HepG2 (cell line): Measurements from ENCODE around the gene TMEM97. TPM values are rescaled to one million over a fixed set of nuclear protein-coding genes. Genes with fewer than 3 reads are reported as not detected.

Source experiments
- ERF ChIP-seq: IDR thresholded peaks from 2 replicates; pipeline ENCODE4 v1.6.1; 2018; ENCODE audit warnings: missing biosample characterization, missing genetic modification reagents
- GATAD2A ChIP-seq: IDR thresholded peaks from 2 replicates; pipeline ENCODE4 v1.6.1; 2016
- JUNB ChIP-seq: sonication (generic); formaldehyde crosslinking; IDR thresholded peaks from 2 replicates; pipeline ENCODE4 v1.8.0; 2022; ENCODE audit warnings: missing genetic modification reagents, mild to moderate bottlenecking, borderline replicate concordance
- SOX13 ChIP-seq, 3 experiments: fragments of 450-650 bp in 1 of 3; sonication (generic) in 1 of 3; formaldehyde crosslinking in 1 of 3; IDR thresholded peaks in 2 of 3; conservative IDR thresholded peaks in 1 of 3; 2 replicates each; pipeline versions ENCODE4 v1.5.0 to v1.6.1; 2016 to 2020; ENCODE audit warnings: antibody characterized with exemption in 1 of 3, mild to moderate bottlenecking in 1 of 3, missing compliant biosample characterization in 1 of 3, missing genetic modification reagents in 1 of 3, moderate library complexity in 1 of 3
- SRF ChIP-seq: IDR thresholded peaks from 2 replicates; pipeline ENCODE4 v1.6.1; 2011; ENCODE audit warnings: mild to moderate bottlenecking, low read depth, low read length, moderate library complexity
- TARDBP ChIP-seq: sonication (generic); formaldehyde crosslinking; IDR thresholded peaks from 2 replicates; pipeline ENCODE4 v1.8.0; 2022; ENCODE audit warnings: mild to moderate bottlenecking, missing genetic modification reagents
- ZNF343 ChIP-seq: sonication (generic); formaldehyde crosslinking; IDR thresholded peaks from 2 replicates; pipeline ENCODE4 v1.4.0; 2020; ENCODE audit warnings: mild to moderate bottlenecking, missing genetic modification reagents
- ZNF556 ChIP-seq: sonication (generic); formaldehyde crosslinking; IDR thresholded peaks from 2 replicates; pipeline ENCODE4 v1.4.0; 2020; ENCODE audit warnings: mild to moderate bottlenecking, missing genetic modification reagents, borderline replicate concordance
- ZNF670 ChIP-seq: sonication (generic); formaldehyde crosslinking; IDR thresholded peaks from 2 replicates; pipeline ENCODE4 v1.8.0; 2022; ENCODE audit warnings: mild to moderate bottlenecking, missing genetic modification reagents, borderline replicate concordance
- ZSCAN12 ChIP-seq: sonication (generic); formaldehyde crosslinking; IDR thresholded peaks from 2 replicates; pipeline ENCODE4 v1.9.0; 2021; ENCODE audit warnings: mild to moderate bottlenecking, missing genetic modification reagents
- polyA plus RNA-seq, 8 experiments: library from polyadenylated mRNA; depleted of rRNA in 3 of 8; stranded (reverse) in 7 of 8; unstranded in 1 of 8; fragments of >200 nt; fragmentation: Illumina TruSeq in 4 of 8; extraction: Trizol in 4 of 8; gene quantifications; 2 replicates each; pipeline versions ENCODE4 v1.2.1 to v1.2.3, GENCODE V29; 2011 to 2016; ENCODE audit warnings: low read depth in 4 of 8, missing spikeins in 1 of 8, mixed read lengths in 1 of 8; ENCODE audit not compliant: insufficient read depth in 1 of 8
- total RNA-seq, 5 experiments: library from RNA; depleted of rRNA; stranded (reverse); fragments of >200 nt; fragmentation: Illumina TruSeq; extraction: Trizol; gene quantifications; 2 replicates each; pipeline ENCODE4 v1.2.3, GENCODE V29; 2016; ENCODE audit warnings: low read depth in 1 of 5
- TF ChIP-seq, protein P1 (sequence below): sonication (generic); formaldehyde crosslinking; IDR thresholded peaks from 2 replicates; pipeline ENCODE4 v1.4.0; 2020; ENCODE audit warnings: mild to moderate bottlenecking, missing genetic modification reagents
- TF ChIP-seq, protein P2 (sequence below): sonication (generic); formaldehyde crosslinking; IDR thresholded peaks from 2 replicates; pipeline ENCODE4 v1.5.1; 2020; ENCODE audit warnings: missing genetic modification reagents, mild to moderate bottlenecking, borderline replicate concordance
- TF ChIP-seq, protein P3 (sequence below), 2 experiments: sonication (generic) in 1 of 2; formaldehyde crosslinking in 1 of 2; IDR thresholded peaks; 2 replicates each; pipeline versions ENCODE4 v1.6.1 to v1.9.0; 2014 to 2022; ENCODE audit warnings: antibody characterized with exemption in 1 of 2, borderline replicate concordance in 1 of 2, inconsistent platforms in 1 of 2, low read depth in 1 of 2, missing genetic modification reagents in 1 of 2
- TF ChIP-seq, protein P4 (sequence below): sonication (generic); formaldehyde crosslinking; IDR thresholded peaks from 2 replicates; pipeline ENCODE4 v1.4.0; 2020; ENCODE audit warnings: missing genetic modification reagents

Gene TMEM97
- total and polyA plus RNA-seq, 2 of the 13 experiments (the other 11 are each of a cell fraction or from before 2014, with no cell fraction given), result 69.6 to 137 TPM

DNA sequence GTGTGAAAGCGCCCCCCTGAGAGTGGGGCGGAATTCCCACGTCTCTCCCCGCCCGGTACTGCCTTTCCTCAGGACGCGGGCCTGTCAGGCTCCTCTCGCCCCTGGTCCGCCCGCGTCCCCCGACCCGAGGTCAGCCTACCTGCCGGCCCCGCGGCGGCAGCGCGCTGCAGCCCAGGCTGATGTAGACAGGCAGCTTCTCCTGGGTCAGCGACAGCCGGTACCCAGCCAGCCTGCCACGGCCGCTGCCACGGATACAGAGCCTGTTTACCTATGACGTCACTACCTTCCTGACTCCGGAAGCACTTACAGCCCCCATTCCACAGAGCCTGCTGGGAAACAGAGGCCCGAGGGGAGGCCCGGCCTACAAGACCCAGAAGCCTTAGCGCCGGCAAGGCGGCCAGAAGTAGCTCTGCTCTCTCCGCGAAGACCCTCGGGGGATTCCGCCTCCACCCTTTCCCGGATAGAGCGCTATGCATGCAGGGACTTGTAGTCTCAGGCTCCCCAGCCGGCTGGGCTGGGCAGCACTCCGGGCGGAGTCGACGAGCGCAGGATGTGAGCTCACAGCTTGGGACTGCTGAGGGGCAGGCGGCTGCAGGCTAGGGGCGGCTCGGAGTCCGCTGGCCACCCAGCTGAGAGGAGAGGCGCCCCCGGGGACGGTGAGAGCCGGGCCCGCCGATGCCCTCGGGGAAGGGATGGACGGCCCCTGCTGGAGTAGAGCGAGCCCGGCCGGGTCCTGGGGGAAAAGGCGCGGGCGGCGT, 16.4 kb downstream of the TMEM97 start, which contains the start of the genes IFT20 and TNFAIP1 (continued):
- TF ChIP-seq ERF (CRISPR knock-in tag), result peak; percentile 78
- no peak for TF ChIP-seq SRF
- 0 out of 2 replicates have a peak, but pooled peaks have one; percentile 63 for TF ChIP-seq ZNF670 (CRISPR knock-in tag)
- TF ChIP-seq, protein P1, sequence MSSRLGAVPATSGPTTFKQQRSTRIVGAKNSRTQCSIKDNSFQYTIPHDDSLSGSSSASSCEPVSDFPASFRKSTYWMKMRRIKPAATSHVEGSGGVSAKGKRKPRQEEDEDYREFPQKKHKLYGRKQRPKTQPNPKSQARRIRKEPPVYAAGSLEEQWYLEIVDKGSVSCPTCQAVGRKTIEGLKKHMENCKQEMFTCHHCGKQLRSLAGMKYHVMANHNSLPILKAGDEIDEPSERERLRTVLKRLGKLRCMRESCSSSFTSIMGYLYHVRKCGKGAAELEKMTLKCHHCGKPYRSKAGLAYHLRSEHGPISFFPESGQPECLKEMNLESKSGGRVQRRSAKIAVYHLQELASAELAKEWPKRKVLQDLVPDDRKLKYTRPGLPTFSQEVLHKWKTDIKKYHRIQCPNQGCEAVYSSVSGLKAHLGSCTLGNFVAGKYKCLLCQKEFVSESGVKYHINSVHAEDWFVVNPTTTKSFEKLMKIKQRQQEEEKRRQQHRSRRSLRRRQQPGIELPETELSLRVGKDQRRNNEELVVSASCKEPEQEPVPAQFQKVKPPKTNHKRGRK (CRISPR knock-in tag), result no peak
- TF ChIP-seq, protein P2, sequence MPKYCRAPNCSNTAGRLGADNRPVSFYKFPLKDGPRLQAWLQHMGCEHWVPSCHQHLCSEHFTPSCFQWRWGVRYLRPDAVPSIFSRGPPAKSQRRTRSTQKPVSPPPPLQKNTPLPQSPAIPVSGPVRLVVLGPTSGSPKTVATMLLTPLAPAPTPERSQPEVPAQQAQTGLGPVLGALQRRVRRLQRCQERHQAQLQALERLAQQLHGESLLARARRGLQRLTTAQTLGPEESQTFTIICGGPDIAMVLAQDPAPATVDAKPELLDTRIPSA (CRISPR knock-in tag), result peak; percentile 53; the same call in 1 of the 2 replicates
- TF ChIP-seq, protein P3, sequence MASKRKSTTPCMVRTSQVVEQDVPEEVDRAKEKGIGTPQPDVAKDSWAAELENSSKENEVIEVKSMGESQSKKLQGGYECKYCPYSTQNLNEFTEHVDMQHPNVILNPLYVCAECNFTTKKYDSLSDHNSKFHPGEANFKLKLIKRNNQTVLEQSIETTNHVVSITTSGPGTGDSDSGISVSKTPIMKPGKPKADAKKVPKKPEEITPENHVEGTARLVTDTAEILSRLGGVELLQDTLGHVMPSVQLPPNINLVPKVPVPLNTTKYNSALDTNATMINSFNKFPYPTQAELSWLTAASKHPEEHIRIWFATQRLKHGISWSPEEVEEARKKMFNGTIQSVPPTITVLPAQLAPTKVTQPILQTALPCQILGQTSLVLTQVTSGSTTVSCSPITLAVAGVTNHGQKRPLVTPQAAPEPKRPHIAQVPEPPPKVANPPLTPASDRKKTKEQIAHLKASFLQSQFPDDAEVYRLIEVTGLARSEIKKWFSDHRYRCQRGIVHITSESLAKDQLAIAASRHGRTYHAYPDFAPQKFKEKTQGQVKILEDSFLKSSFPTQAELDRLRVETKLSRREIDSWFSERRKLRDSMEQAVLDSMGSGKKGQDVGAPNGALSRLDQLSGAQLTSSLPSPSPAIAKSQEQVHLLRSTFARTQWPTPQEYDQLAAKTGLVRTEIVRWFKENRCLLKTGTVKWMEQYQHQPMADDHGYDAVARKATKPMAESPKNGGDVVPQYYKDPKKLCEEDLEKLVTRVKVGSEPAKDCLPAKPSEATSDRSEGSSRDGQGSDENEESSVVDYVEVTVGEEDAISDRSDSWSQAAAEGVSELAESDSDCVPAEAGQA (IDR thresholded peaks at IDR 0.05; ENCODE audit: low read depth), result peak; percentile 86
- TF ChIP-seq, protein P3 (CRISPR knock-in tag; IDR thresholded peaks at IDR 0.05; ENCODE audit: borderline replicate concordance), result no peak
- peak; percentile 81 for TF ChIP-seq TARDBP (CRISPR knock-in tag)
- 0 out of 2 replicates have a peak, but pooled peaks have one; percentile 46 for TF ChIP-seq GATAD2A (CRISPR knock-in tag)
- no peak for TF ChIP-seq ZSCAN12 (CRISPR knock-in tag)
- TF ChIP-seq, protein P4, sequence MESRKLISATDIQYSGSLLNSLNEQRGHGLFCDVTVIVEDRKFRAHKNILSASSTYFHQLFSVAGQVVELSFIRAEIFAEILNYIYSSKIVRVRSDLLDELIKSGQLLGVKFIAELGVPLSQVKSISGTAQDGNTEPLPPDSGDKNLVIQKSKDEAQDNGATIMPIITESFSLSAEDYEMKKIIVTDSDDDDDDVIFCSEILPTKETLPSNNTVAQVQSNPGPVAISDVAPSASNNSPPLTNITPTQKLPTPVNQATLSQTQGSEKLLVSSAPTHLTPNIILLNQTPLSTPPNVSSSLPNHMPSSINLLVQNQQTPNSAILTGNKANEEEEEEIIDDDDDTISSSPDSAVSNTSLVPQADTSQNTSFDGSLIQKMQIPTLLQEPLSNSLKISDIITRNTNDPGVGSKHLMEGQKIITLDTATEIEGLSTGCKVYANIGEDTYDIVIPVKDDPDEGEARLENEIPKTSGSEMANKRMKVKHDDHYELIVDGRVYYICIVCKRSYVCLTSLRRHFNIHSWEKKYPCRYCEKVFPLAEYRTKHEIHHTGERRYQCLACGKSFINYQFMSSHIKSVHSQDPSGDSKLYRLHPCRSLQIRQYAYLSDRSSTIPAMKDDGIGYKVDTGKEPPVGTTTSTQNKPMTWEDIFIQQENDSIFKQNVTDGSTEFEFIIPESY (CRISPR knock-in tag), result peak; percentile 43; the same call in 1 of the 2 replicates
- peak; percentile 81; the same call in 1 of the 2 replicates for TF ChIP-seq ZNF556
- TF ChIP-seq ZNF343, result 0 out of 2 replicates have a peak, but pooled peaks have one; percentile 38
- TF ChIP-seq SOX13 (IDR thresholded peaks at IDR 0.05), result peak; percentile 24; the same call in 1 of the 2 replicates
- peak in 1 of 2 experiments; percentile 20; a peak in 1 of 4 replicates for TF ChIP-seq SOX13 (CRISPR knock-in tag; conservative IDR thresholded peaks at IDR 0.05 in 1 of 2, IDR thresholded peaks at IDR 0.05 in 1 of 2)
- no peak for TF ChIP-seq JUNB (CRISPR knock-in tag)
